NB4 (cell line): ENCODE measurements around the gene THSD7A.

Experiments used
- CTCF ChIP-seq: IDR thresholded peaks from one replicate; pipeline ENCODE4 v1.5.1; 2012; ENCODE audit warnings: low read depth, low read length
- TF ChIP-seq, protein P1 (sequence below): IDR thresholded peaks from 2 replicates; pipeline ENCODE4 v1.6.1; 2011; ENCODE audit warnings: low read depth, low read length

- TF ChIP-seq CTCF: no peak
- TF ChIP-seq, protein P1, sequence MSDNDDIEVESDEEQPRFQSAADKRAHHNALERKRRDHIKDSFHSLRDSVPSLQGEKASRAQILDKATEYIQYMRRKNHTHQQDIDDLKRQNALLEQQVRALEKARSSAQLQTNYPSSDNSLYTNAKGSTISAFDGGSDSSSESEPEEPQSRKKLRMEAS: no peak
These were observed 395.7 kb downstream of the THSD7A start for GRCh38 chr7:11436316-11436715.
